NB4 (cell line): ENCODE results near the gene TMEM225.

Source experiments
- CTCF ChIP-seq: IDR thresholded peaks from one replicate; pipeline ENCODE4 v1.5.1; 2012; ENCODE audit warnings: low read depth, low read length
- MAX ChIP-seq: IDR thresholded peaks from 2 replicates; pipeline ENCODE4 v1.6.1; 2011; ENCODE audit warnings: low read depth, low read length
- MYC ChIP-seq: IDR thresholded peaks from 2 replicates; pipeline ENCODE4 v1.6.1; 2011; ENCODE audit warnings: low read depth, low read length
- POLR2A ChIP-seq: IDR thresholded peaks from 2 replicates; pipeline ENCODE4 v1.6.1; 2011; ENCODE audit warnings: mild to moderate bottlenecking; ENCODE audit not compliant: insufficient read length; ENCODE audit errors: extremely low read depth

DNA sequence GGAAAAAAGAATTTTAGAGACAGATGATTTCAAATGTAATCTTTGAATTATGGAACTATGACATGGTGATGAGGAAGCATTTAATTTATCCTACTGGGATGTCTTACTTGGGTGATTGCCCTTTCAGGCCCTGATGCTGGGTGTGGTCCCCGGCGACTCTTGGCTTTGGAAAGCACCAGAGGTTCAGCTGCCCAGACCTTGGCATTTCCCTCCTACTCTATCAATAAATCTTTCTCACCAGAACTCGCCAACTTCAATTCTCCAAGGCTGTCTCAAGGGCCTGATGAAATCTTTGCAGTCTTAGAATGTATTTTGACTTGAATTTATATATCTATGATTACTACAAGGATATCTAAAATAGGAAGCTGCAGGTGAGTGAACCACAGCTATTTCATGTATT lies 35.5 kb upstream of the TMEM225 start:
- TF ChIP-seq POLR2A (no peak), MYC (no peak), CTCF (no peak), MAX (no peak)
